Measurements from ENCODE around the gene SH3BP1.

The SH3BP1 gene

DNA sequence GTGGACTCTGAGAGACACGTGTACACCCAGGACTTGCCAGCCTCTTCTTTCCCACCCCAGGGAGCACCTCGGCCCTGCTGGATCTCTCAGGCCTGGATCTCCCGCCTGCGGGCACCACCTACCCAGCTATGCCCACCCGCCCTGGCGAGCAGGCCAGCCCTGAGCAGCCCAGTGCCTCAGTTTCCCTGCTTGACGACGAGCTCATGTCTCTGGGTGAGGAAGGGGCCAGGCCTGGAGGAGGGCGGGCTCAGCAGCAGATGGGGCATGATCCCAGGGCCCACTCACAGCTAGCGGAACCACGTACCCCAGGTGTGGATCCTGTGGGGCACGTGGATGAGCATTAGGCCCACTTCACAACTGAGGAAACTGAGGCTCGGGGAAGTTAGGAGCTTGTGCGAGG is 13.7 kb upstream of the SH3BP1 start:
- Histone ChIP-seq H3K36me3 (ENCODE audit: low read length) (no peaks in the 10 kb centered on the region), H4K20me1 (ENCODE audit: low read depth, low read length) (no peaks in the 10 kb centered on the region)

GRCh38 chr22:37626144-37626543 is 13.3 kb upstream of the SH3BP1 start:
- Histone ChIP-seq H3K27me3 (ENCODE audit: low read length) (no peaks in the 10 kb centered on the region), H3K27ac (ENCODE audit: low read depth, low read length) (peak overlapping the region; percentile 85), H2AFZ (ENCODE audit: low read depth, low read length, severe bottlenecking) (no peak overlapping the region), H3K9ac (ENCODE audit: low read length) (peak overlapping the region; percentile 46; the same call in 1 of the 2 replicates), H3F3A (ENCODE audit: insufficient read depth) (peaks cover 16% of the 10 kb centered on the region), H3K9me3 (ENCODE audit: insufficient read depth, low read length) (no peaks in the 10 kb centered on the region), H3K4me2 (ENCODE audit: low read depth, low read length, poor library complexity, severe bottlenecking) (peak overlapping the region; percentile 38), H3K4me3 (ENCODE audit: insufficient read depth, low read length, poor library complexity, severe bottlenecking) (no peak overlapping the region), H3K79me2 (ENCODE audit: insufficient read depth, low read length) (no peaks in the 10 kb centered on the region), H4K20me1 (ENCODE audit: low read depth, low read length) (no peaks in the 10 kb centered on the region), H3K9me2 (replicated peaks; ENCODE audit: insufficient read depth, low read length) (no peaks in the 10 kb centered on the region), H3K36me3 (ENCODE audit: low read length) (no peaks in the 10 kb centered on the region)
- no peak for TF ChIP-seq EZH2phosphoT487 (conservative IDR thresholded peaks at IDR 0.05; ENCODE audit: low read length)
- TF ChIP-seq, protein P1, sequence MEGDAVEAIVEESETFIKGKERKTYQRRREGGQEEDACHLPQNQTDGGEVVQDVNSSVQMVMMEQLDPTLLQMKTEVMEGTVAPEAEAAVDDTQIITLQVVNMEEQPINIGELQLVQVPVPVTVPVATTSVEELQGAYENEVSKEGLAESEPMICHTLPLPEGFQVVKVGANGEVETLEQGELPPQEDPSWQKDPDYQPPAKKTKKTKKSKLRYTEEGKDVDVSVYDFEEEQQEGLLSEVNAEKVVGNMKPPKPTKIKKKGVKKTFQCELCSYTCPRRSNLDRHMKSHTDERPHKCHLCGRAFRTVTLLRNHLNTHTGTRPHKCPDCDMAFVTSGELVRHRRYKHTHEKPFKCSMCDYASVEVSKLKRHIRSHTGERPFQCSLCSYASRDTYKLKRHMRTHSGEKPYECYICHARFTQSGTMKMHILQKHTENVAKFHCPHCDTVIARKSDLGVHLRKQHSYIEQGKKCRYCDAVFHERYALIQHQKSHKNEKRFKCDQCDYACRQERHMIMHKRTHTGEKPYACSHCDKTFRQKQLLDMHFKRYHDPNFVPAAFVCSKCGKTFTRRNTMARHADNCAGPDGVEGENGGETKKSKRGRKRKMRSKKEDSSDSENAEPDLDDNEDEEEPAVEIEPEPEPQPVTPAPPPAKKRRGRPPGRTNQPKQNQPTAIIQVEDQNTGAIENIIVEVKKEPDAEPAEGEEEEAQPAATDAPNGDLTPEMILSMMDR (IDR thresholded peaks at IDR 0.05; ENCODE audit: insufficient read depth, low read length, poor library complexity, severe bottlenecking) = no peak

More for the DNA sequence above, 13.7 kb upstream of the SH3BP1 start:
- Histone ChIP-seq H3K9me3 (ENCODE audit: insufficient read depth, low read length) (no peaks in the 10 kb centered on the region), H3K9ac (ENCODE audit: low read length) (0 out of 2 replicates have a peak overlapping the region, but pooled peaks have one; percentile 8), H2AFZ (ENCODE audit: low read depth, low read length, severe bottlenecking) (no peak overlapping the region), H3K4me3 (ENCODE audit: insufficient read depth, low read length, poor library complexity, severe bottlenecking) (no peak overlapping the region), H3K79me2 (ENCODE audit: insufficient read depth, low read length) (no peaks in the 10 kb centered on the region), H3K9me2 (replicated peaks; ENCODE audit: insufficient read depth, low read length) (no peaks in the 10 kb centered on the region), H3K27me3 (ENCODE audit: low read length) (no peaks in the 10 kb centered on the region), H3K27ac (ENCODE audit: low read depth, low read length) (peak overlapping the region; percentile 85), H3K4me2 (ENCODE audit: low read depth, low read length, poor library complexity, severe bottlenecking) (peak overlapping the region; percentile 38), H3F3A (ENCODE audit: insufficient read depth) (peaks cover 16% of the 10 kb centered on the region)
- TF ChIP-seq, protein P1 (IDR thresholded peaks at IDR 0.05; ENCODE audit: insufficient read depth, low read length, poor library complexity, severe bottlenecking) = no peak
- no peak for TF ChIP-seq EZH2phosphoT487 (conservative IDR thresholded peaks at IDR 0.05; ENCODE audit: low read length)

DNA sequence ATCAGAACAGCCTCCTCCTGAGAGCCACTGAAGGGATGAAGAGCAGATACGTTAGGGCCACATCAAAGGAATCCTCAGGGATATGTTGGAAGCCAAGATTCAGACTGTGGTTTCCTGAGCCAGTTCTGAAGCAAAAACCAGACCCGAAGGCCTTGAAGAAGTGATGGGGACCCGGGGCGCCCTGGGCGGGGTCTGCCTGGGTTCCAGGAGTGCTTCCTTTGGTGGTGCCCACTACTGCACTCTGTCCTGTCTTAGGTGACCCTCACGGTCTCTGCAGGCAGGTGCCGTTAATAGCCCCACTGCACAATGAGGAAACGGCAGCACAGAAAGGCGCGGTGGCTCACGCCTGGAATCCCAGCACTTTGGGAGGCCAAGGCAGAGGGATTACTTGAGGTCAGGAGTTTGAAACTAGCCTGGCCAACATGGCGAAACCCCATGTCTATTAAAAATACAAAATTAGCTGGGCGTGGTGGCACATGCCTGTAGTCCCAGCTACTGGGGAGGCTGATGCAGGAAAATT is 12.9 kb upstream of the SH3BP1 start:
- Histone ChIP-seq H3K9me3 (ENCODE audit: insufficient read depth, low read length) (no peaks in the 10 kb centered on the region), H2AFZ (ENCODE audit: low read depth, low read length, severe bottlenecking) (no peak overlapping the region), H4K20me1 (ENCODE audit: low read depth, low read length) (no peaks in the 10 kb centered on the region), H3K9ac (ENCODE audit: low read length) (peak overlapping the region; percentile 46), H3K4me3 (ENCODE audit: insufficient read depth, low read length, poor library complexity, severe bottlenecking) (no peak overlapping the region), H3K79me2 (ENCODE audit: insufficient read depth, low read length) (no peaks in the 10 kb centered on the region), H3K27ac (ENCODE audit: low read depth, low read length) (peak overlapping the region; percentile 85), H3K27me3 (ENCODE audit: low read length) (no peaks in the 10 kb centered on the region), H3K4me2 (ENCODE audit: low read depth, low read length, poor library complexity, severe bottlenecking) (peak overlapping the region; percentile 38), H3K9me2 (replicated peaks; ENCODE audit: insufficient read depth, low read length) (no peaks in the 10 kb centered on the region), H3F3A (ENCODE audit: insufficient read depth) (peaks cover 16% of the 10 kb centered on the region), H3K36me3 (ENCODE audit: low read length) (no peaks in the 10 kb centered on the region)
- TF ChIP-seq, protein P1 (IDR thresholded peaks at IDR 0.05; ENCODE audit: insufficient read depth, low read length, poor library complexity, severe bottlenecking) = no peak
- no peak for TF ChIP-seq EZH2phosphoT487 (conservative IDR thresholded peaks at IDR 0.05; ENCODE audit: low read length)
